HUES48 (cell line): Measurements from ENCODE around the gene SECTM1.

ENCODE experiments used
- H3K27ac ChIP-seq: one replicate; pipeline ENCODE4 v1.7.0; 2013; ENCODE audit warnings: low read depth, low read length, inconsistent platforms
- H3K27me3 ChIP-seq: 2 replicates; pipeline ENCODE4 v1.6.1; 2013; ENCODE audit warnings: mild to moderate bottlenecking, low read length; ENCODE audit not compliant: control insufficient read depth, insufficient read depth
- H3K36me3 ChIP-seq: 2 replicates; pipeline ENCODE4 v1.6.1; 2013; ENCODE audit warnings: low read length; ENCODE audit not compliant: control insufficient read depth, insufficient read depth
- H3K4me1 ChIP-seq: 2 replicates; pipeline ENCODE4 v1.6.1; 2013; ENCODE audit warnings: mild to moderate bottlenecking, low read length; ENCODE audit not compliant: control insufficient read depth, insufficient read depth
- H3K4me3 ChIP-seq: 2 replicates; pipeline ENCODE4 v1.5.1; 2013; ENCODE audit warnings: mild to moderate bottlenecking, low read depth, low read length
- H3K9ac ChIP-seq: 2 replicates; pipeline ENCODE4 v1.6.1; 2013; ENCODE audit warnings: mild to moderate bottlenecking, low read depth, low read length, moderate library complexity
- H3K9me3 ChIP-seq: 2 replicates; pipeline ENCODE4 v1.6.1; 2013; ENCODE audit warnings: low read length; ENCODE audit not compliant: control insufficient read depth, insufficient read depth

Gene SECTM1

GRCh38 chr17:82287868-82288801, 45.4 kb downstream of the SECTM1 start:
- no peak overlapping the region for H3K27ac ChIP-seq
- no peaks in the 10 kb centered on the region for H3K27me3 ChIP-seq
- no peak overlapping the region for H3K9ac ChIP-seq
- H3K4me1 ChIP-seq, result peaks cover 4% of the 10 kb centered on the region; the same call in 1 of the 2 replicates
- H3K4me3 ChIP-seq, result no peak overlapping the region
- H3K36me3 ChIP-seq, result no peaks in the 10 kb centered on the region
- no peaks in the 10 kb centered on the region for H3K9me3 ChIP-seq

- Histone ChIP-seq H3K27me3 (no peaks in the 10 kb centered on the region), H3K27ac (no peak overlapping the region), H3K9ac (no peak overlapping the region), H3K9me3 (no peaks in the 10 kb centered on the region), H3K4me3 (no peak overlapping the region), H3K36me3 (no peaks in the 10 kb centered on the region), H3K4me1 (peaks cover 4% of the 10 kb centered on the region; the same call in 1 of the 2 replicates)
These were observed 46.3 kb downstream of the SECTM1 start for GRCh38 chr17:82287013-82287867.

DNA sequence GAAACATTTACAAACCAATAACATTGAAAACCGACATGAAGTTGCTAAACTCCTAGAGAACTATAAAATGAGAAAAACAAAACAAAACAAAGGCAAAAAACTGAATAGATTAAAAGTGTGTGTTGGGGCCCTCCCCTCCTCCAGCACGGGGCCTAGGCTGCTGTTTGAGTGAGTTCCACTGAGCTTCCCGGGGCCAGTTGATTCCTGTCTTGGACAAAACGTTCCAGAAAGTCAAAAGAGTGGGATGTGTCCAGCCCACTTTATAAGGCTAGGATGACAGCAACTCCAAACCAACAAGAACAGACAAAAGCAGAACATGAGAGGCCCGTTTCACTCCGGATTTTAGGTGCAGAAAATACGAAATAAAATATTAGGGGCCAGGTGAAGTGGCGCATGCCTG, 48.4 kb downstream of the SECTM1 start:
- H3K9ac ChIP-seq, result no peak overlapping the region
- no peaks in the 10 kb centered on the region for H3K27me3 ChIP-seq
- H3K36me3 ChIP-seq, result no peaks in the 10 kb centered on the region
- peaks cover 4% of the 10 kb centered on the region; the same call in 1 of the 2 replicates for H3K4me1 ChIP-seq
- no peak overlapping the region for H3K4me3 ChIP-seq
- H3K27ac ChIP-seq, result no peak overlapping the region
- no peaks in the 10 kb centered on the region for H3K9me3 ChIP-seq

GRCh38 chr17:82283208-82283749, 50.3 kb downstream of the SECTM1 start:
- Histone ChIP-seq H3K9me3 (no peaks in the 10 kb centered on the region), H3K27me3 (no peaks in the 10 kb centered on the region), H3K4me3 (no peak overlapping the region), H3K4me1 (peaks cover 4% of the 10 kb centered on the region), H3K9ac (no peak overlapping the region), H3K27ac (no peak overlapping the region), H3K36me3 (no peaks in the 10 kb centered on the region)

GRCh38 chr17:82282239-82283207, 51.0 kb downstream of the SECTM1 start:
- H3K27ac ChIP-seq, result no peak overlapping the region
- no peaks in the 10 kb centered on the region for H3K9me3 ChIP-seq
- peaks cover 7% of the 10 kb centered on the region for H3K4me1 ChIP-seq
- no peaks in the 10 kb centered on the region for H3K27me3 ChIP-seq
- no peak overlapping the region for H3K4me3 ChIP-seq
- H3K9ac ChIP-seq, result no peak overlapping the region
- H3K36me3 ChIP-seq, result no peaks in the 10 kb centered on the region

DNA sequence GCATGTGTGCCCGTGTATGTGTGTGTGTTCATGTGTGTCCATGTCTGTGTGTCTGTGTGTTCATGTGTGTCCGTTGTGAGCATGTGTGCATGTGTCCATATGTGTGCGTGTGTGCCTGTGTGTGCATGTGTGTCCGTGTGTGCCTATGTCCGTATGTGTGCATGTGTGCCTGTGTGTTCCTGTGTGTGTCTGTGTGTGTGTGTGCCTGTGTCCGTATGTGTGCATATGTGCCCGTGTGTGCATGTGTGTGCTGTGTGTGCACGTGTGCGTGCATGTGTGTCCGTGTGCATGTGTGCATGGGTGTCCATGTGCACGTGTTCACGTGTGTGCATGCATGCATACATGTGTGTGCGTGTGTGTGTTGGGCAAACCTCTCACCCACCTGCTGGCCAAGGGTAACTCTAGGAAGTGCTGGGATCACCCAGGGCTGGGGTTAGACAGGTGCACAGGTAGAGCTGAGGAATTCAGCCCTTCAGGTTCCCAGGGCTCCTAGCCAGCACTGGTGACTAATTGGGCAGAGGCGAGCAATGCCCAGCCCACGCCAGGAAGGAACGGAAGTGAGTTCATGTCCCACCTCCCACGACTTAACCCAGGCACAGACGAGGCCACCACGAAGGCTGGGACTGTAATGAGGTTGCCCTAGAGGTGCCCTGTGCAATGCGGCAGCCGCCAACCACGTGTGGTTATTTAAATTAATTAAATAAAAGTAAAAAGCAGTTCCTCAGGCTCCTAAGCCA, 51.9 kb downstream of the SECTM1 start:
- no peaks in the 10 kb centered on the region for H3K27me3 ChIP-seq
- H3K9me3 ChIP-seq, result no peaks in the 10 kb centered on the region
- H3K27ac ChIP-seq, result no peak overlapping the region
- H3K4me1 ChIP-seq, result peaks cover 12% of the 10 kb centered on the region
- H3K36me3 ChIP-seq, result no peaks in the 10 kb centered on the region
- H3K9ac ChIP-seq, result no peak overlapping the region
- H3K4me3 ChIP-seq, result no peak overlapping the region

DNA sequence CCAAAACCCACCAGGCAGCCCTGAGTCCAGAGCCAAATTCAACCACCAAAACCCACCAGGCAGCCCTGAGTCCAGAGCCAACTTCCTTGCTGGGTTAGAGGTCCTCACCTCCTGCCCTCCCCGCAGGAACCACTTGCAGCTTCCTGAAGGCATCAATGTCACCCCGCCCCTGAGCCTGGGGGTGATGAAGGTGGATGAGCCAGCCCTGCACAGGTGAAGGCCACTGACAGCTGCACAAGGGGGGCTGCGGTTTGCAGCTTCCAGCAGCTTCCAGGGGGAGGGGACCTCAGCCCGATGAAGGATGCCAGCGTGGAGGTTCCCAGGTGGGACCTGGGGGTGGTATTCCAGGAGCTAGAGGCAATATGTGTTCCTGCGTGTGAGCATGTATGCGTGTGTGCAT, 52.5 kb downstream of the SECTM1 start:
- H3K9ac ChIP-seq, result no peak overlapping the region
- no peaks in the 10 kb centered on the region for H3K36me3 ChIP-seq
- H3K9me3 ChIP-seq, result no peaks in the 10 kb centered on the region
- H3K4me1 ChIP-seq, result peaks cover 12% of the 10 kb centered on the region
- no peak overlapping the region for H3K27ac ChIP-seq
- H3K4me3 ChIP-seq, result no peak overlapping the region
- H3K27me3 ChIP-seq, result no peaks in the 10 kb centered on the region

GRCh38 chr17:82280537-82280936, 53.0 kb downstream of the SECTM1 start:
- no peak overlapping the region for H3K27ac ChIP-seq
- H3K27me3 ChIP-seq, result no peaks in the 10 kb centered on the region
- H3K4me1 ChIP-seq, result peaks cover 12% of the 10 kb centered on the region
- H3K36me3 ChIP-seq, result no peaks in the 10 kb centered on the region
- no peaks in the 10 kb centered on the region for H3K9me3 ChIP-seq
- no peak overlapping the region for H3K9ac ChIP-seq
- no peak overlapping the region for H3K4me3 ChIP-seq

GRCh38 chr17:82278786-82279391, 54.7 kb downstream of the SECTM1 start:
- Histone ChIP-seq H3K4me1 (peaks cover 11% of the 10 kb centered on the region), H3K27ac (no peak overlapping the region), H3K27me3 (no peaks in the 10 kb centered on the region), H3K9me3 (no peaks in the 10 kb centered on the region), H3K36me3 (no peaks in the 10 kb centered on the region), H3K4me3 (no peak overlapping the region), H3K9ac (no peak overlapping the region)
